Measurements from ENCODE around the gene STX8. TPM values are rescaled to one million over a fixed set of nuclear protein-coding genes. Genes with fewer than 3 reads are reported as not detected.
"Not testable (repeated sequence)": the region's sequence is repeated elsewhere in the genome, so short reads cannot be mapped to it uniquely, and the experiment has no call there.

STX8 gene
- total RNA-seq, 2 experiments from 2014 or later, result 84.8 to 91.7 TPM

DNA sequence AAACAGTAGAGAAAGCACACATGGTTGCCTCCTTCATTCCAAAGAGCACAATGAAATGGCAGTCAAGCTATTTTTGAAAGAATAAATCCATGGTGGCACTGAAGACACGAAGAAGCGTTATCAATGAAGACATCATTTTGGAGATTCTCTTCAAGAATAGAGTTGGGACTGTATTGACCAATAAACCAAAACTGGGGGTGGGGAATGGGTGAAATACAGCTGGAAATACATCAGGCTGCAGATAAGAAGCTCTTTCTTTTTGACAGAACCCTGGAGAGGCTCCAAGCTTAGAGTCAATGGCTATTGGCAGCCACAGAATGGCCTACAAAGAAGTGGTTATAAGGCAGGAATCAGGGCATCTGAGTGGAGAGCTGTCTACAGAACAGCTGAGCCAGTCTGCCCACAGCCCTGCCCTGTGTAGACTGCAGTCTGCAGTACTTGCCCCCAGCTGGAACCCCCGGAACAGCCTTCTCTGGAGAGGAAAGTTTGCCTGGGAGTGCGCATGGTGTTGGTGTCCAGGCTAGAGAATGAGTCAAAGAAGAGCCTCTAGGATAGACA lies 100.4 kb downstream of the STX8 start:
- H3K4me1 Mint-ChIP-seq, result peaks cover 11% of the 10 kb centered on the region

DNA sequence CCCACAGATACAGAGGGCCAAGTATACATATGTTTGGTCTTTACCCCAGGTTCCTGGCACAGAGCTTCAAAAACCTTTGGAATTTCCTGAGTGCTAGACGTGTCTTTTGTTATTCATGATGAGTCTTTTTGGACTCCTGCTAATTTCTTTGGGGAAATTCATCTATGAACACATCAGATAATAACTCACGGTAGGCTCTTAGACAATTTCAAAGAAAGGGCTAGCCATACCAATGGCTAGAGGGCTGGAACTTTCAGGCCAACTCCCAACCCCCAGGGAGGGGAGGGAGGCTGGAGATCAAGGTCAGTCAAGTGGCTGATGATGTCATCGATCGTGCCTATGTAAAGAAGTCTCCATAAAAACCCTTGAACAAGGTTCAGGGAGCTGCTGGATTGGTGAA lies 101.9 kb downstream of the STX8 start:
- Mint-ChIP-seq H3K9me3 (no peaks in the 10 kb centered on the region), H3K27ac (no peak overlapping the region), H3K36me3 (ENCODE audit: low read depth) (peaks cover 13% of the 10 kb centered on the region), H3K4me1 (peaks cover 26% of the 10 kb centered on the region), H3K4me3 (no peak overlapping the region), H3K27me3 (no peaks in the 10 kb centered on the region)
- POLR2A ChIA-PET, result no interaction called here
- DNase-seq, result no peak
- CTCF ChIA-PET, result no interaction called here

More for the DNA sequence above, 100.4 kb downstream of the STX8 start:
- POLR2A ChIA-PET, result no interaction called here
- DNase-seq, result no peak
- H3K27ac Mint-ChIP-seq, result no peak overlapping the region
- no peaks in the 10 kb centered on the region for H3K9me3 Mint-ChIP-seq
- H3K27me3 Mint-ChIP-seq, result no peaks in the 10 kb centered on the region
- H3K4me3 Mint-ChIP-seq, result no peak overlapping the region
- peaks cover 10% of the 10 kb centered on the region for H3K36me3 Mint-ChIP-seq (ENCODE audit: low read depth)
- CTCF ChIA-PET, result interaction anchor here (0.5 kb wide), 1 partner anchor 13 kb away, joined by 3 read pairs; no protein-coding TSS in a partner anchor

DNA sequence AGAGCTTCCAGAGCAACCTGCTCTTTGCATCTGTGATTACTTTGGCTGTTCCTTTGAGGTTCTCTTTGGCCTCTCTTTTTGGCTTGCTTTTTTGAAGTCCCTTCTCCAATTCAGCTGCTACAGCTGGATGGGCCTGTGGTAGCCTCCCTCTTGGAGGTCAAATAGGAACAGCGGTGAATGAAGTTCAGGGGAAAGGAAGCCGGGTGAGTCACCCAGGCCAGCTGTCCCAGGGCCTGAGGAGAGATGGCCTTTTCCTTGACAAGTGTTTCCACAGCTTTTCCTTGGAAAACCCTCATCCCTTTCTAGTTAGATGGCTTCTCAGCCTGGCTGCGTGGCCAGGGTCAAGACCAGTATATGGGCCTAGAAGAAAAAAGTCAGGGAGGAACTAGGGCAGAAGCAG lies 103.1 kb downstream of the STX8 start:
- H3K9me3 Mint-ChIP-seq, result no peaks in the 10 kb centered on the region

DNA sequence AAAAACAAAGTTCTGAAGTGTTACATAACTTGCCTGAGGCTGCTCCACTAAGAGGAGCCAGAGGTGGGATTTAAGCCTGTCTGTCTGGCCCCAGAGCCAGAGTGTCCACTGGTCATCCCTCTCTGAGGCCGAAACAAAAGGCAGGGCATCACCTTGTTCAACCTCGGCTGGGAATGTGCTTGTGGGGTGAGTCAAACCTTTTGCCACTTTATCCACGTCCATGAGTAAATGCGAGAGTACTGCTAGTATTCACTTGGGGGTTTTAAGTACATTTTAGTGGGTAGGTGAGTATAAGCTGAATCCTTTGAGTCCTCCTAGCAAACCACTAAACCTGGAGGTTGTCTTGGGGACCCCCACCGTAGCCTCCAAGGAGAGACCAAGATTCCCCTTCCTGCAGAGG lies 103.5 kb downstream of the STX8 start:
- H3K9me3 Mint-ChIP-seq, result no peaks in the 10 kb centered on the region
- peak overlapping the region; percentile 62 for H3K27ac Mint-ChIP-seq
- H3K4me1 Mint-ChIP-seq, result peaks cover 28% of the 10 kb centered on the region
- peaks cover 13% of the 10 kb centered on the region for H3K36me3 Mint-ChIP-seq (ENCODE audit: low read depth)
- H3K27me3 Mint-ChIP-seq, result no peaks in the 10 kb centered on the region
- H3K4me3 Mint-ChIP-seq, result no peak overlapping the region
- CTCF ChIA-PET, result no interaction called here
- DNase-seq, result no peak
- POLR2A ChIA-PET, result no interaction called here

More for the DNA sequence above, 103.1 kb downstream of the STX8 start:
- Mint-ChIP-seq H3K4me1 (peaks cover 28% of the 10 kb centered on the region), H3K27me3 (no peaks in the 10 kb centered on the region), H3K4me3 (no peak overlapping the region), H3K27ac (no peak overlapping the region), H3K36me3 (ENCODE audit: low read depth) (peaks cover 13% of the 10 kb centered on the region)
- CTCF ChIA-PET, result interaction anchor here (0.6 kb wide), 1 partner anchor 23 kb away, joined by 3 read pairs; no protein-coding TSS in a partner anchor
- POLR2A ChIA-PET, result no interaction called here
- DNase-seq, result no peak

DNA sequence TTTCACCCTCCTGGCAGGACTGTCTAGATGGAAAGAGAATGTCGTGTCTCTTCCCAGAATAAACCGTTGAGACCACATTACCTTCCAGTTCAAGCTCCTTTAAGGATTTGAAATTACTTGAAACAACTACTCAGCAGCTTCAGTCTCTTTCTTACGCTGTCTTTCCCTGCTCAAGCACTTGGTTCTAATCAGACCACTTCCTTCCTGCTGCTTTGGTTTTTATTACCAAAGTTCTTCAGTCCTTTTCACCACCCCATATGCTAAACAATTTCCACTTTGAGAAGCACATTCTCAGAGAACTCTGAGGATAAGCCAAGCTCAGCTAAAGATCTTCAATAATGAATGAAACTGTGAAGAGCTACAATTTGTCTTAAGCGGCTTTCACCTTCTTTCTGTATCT lies 105.4 kb downstream of the STX8 start:
- Mint-ChIP-seq H3K27me3 (no peaks in the 10 kb centered on the region), H3K4me3 (peak overlapping the region; percentile 27), H3K9me3 (no peaks in the 10 kb centered on the region), H3K36me3 (ENCODE audit: low read depth) (peaks cover 13% of the 10 kb centered on the region), H3K4me1 (peaks cover 28% of the 10 kb centered on the region), H3K27ac (peak overlapping the region; percentile 93)
- DNase-seq, result peak; percentile 47
- CTCF ChIA-PET, result interaction anchor here (1.4 kb wide), 1 partner anchor 9 kb away, joined by 3 read pairs; no protein-coding TSS in a partner anchor
- POLR2A ChIA-PET, result no interaction called here

DNA sequence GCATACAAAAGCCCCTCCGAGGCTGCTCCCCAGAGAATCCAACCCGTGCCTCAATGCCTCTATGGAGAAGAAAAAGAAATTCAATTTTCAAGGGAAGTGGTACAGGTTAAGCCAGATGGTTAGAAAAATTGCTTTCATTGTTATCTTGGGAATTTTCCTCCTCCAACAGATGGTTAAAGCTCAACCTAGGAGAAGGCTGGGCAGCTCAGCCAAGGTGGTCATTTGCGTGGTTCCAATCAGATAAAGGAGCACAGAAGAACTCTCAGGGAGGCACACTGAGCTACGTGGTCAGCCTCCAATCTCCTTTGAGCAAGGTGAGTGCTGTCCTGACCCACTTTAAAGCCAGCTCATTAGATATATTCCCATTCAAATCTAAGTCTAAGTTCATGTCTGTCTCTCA lies 106.7 kb downstream of the STX8 start:
- POLR2A ChIA-PET, result no interaction called here
- Mint-ChIP-seq H3K27ac (peak overlapping the region; percentile 93), H3K4me3 (no peak overlapping the region), H3K9me3 (no peaks in the 10 kb centered on the region), H3K4me1 (peaks cover 36% of the 10 kb centered on the region), H3K36me3 (ENCODE audit: low read depth) (peaks cover 13% of the 10 kb centered on the region), H3K27me3 (no peaks in the 10 kb centered on the region)
- CTCF ChIA-PET, result interaction anchor here (0.6 kb wide), 1 partner anchor 112 kb away, joined by 3 read pairs; no protein-coding TSS in a partner anchor
- no peak for DNase-seq

DNA sequence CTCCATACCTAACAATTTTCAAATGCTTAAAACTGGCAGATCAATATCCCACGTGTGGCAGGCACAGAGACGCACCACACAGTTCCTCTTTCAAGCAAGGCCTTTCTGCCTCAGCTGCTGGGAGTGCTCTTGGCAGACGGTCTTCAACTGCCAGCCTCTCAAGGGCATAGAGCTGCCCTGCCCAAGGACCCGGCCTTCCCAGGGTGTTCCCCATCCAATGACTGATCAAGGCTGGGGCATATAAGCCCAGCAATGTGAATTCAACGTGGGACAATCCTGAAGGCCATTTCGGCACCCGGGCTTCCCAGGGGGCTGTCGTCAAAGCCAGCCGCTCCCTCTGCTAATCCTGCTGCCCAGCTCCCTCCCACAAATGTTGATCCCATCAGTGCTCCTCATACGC lies 107.1 kb downstream of the STX8 start:
- ChIA-PET POLR2A (no interaction called here), CTCF (interaction anchor here (0.6 kb wide), 1 partner anchor 112 kb away, joined by 3 read pairs; no protein-coding TSS in a partner anchor)
- no peak overlapping the region for H3K4me3 Mint-ChIP-seq
- peaks cover 12% of the 10 kb centered on the region for H3K36me3 Mint-ChIP-seq (ENCODE audit: low read depth)
- H3K27me3 Mint-ChIP-seq, result no peaks in the 10 kb centered on the region
- no peaks in the 10 kb centered on the region for H3K9me3 Mint-ChIP-seq
- no peak for DNase-seq
- H3K27ac Mint-ChIP-seq, result peak overlapping the region; percentile 44
- H3K4me1 Mint-ChIP-seq, result peaks cover 36% of the 10 kb centered on the region

DNA sequence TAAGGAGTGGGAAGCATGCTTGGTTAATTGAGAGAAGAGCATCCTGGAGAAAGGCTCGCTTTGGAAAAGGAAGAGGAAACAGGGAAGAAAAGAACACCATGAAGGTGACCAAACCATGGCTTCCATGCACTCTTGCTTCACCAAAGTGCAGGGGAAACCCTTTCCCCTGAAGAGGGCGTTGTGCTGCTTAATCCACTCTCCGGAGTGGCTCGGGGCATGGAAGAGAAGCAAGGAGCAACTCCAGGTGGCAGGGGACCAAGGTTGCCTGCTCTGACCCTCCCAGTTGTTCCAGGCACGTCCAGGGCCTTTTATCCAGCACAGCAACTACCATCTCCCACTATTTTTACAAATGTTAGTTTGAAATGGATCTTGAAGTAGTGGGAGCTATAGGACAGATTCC lies 108.1 kb downstream of the STX8 start:
- ChIA-PET CTCF (no interaction called here), POLR2A (no interaction called here)
- Mint-ChIP-seq H3K4me1 (peaks cover 36% of the 10 kb centered on the region), H3K36me3 (ENCODE audit: low read depth) (peaks cover 12% of the 10 kb centered on the region), H3K27me3 (no peaks in the 10 kb centered on the region), H3K27ac (no peak overlapping the region), H3K4me3 (no peak overlapping the region), H3K9me3 (no peaks in the 10 kb centered on the region)
- DNase-seq, result no peak

DNA sequence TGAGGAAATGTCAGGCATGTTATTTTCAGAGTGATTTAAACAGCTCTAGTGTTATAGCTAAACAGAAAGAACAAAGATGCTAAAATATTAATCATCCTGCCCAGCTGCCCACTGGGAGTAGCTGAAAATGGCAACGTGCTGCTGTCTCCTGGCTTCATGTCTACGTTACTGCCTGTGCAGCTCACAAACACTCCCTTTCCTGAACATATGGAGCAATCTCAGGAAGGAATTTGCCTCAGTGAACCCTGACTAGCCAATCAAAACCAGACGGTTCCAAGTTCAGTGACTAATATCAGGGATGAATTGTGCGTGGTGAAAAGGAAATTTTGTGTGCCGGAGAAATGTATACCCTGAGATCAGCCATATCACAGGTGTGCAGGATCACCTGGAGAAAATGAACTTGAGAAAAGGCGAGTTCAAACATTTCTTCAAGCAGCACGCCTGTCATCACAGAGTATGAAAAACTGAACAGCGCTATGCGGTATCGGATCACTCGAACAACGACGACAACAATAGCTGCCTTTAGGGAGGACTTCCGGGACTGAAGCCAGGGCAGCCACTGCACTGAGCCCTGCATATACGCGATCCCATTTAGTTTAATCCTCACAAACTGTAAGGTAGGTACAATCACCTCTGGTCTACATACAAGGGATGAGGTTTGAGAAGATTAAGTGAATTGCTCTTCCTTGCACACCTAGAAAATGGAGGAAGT lies 110.3 kb downstream of the STX8 start:
- Mint-ChIP-seq H3K27me3 (no peaks in the 10 kb centered on the region), H3K36me3 (ENCODE audit: low read depth) (peaks cover 3% of the 10 kb centered on the region), H3K4me1 (peaks cover 27% of the 10 kb centered on the region), H3K27ac (no peak overlapping the region), H3K9me3 (no peaks in the 10 kb centered on the region), H3K4me3 (no peak overlapping the region)
- ChIA-PET CTCF (no interaction called here), POLR2A (interaction anchor here (0.6 kb wide), 1 partner anchor 28 kb away, joined by 9 read pairs; no protein-coding TSS in a partner anchor)
- no peak for DNase-seq

DNA sequence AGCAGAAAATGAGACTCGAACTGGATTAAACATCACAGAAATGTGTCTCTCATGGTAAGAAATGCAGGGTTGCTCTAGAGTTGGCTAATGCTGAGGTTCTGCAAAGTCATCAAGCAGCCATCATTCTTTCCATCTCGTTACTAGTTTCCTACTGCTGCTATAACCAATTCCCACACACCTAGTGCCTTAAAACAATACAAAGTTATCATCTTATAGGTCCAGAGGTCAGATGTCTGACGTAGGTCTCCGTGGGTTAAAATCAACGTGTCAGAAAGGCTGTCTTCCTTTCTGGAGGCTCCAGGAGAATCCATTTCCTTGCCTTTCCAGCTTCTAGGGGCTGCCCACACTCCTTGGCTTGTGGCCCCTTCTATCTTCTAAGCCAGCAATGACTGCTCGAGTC lies 118.6 kb downstream of the STX8 start:
- H3K27me3 Mint-ChIP-seq, result no peaks in the 10 kb centered on the region
- H3K9me3 Mint-ChIP-seq, result peaks cover 3% of the 10 kb centered on the region
- no peaks in the 10 kb centered on the region for H3K4me1 Mint-ChIP-seq
- DNase-seq, result no peak
- H3K36me3 Mint-ChIP-seq (ENCODE audit: low read depth), result no peaks in the 10 kb centered on the region
- no peak overlapping the region for H3K27ac Mint-ChIP-seq
- ChIA-PET POLR2A (no interaction called here), CTCF (no interaction called here)
- H3K4me3 Mint-ChIP-seq, result no peak overlapping the region

DNA sequence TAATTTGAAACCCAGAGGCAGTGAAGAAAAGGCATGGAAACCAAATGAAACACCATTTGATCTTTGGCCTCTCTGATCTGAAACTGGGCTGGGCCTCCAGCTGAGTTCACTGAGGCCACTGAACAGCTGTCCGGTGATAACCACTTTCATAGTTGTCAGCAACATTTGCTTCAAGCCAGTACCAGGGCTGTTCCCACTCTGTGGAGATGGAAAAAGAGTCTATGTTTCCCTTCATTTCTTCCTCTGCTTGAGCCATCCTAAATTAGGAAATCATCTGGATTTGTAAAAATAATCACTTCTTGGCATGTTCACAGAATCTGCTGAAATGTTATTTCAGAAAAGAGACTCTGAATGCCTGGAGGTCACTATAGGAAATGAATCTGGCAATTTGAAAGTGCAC lies 119.3 kb downstream of the STX8 start:
- H3K4me3 Mint-ChIP-seq, result no peak overlapping the region
- DNase-seq, result no peak
- H3K9me3 Mint-ChIP-seq, result peaks cover 3% of the 10 kb centered on the region
- POLR2A ChIA-PET, result no interaction called here
- H3K4me1 Mint-ChIP-seq, result no peaks in the 10 kb centered on the region
- CTCF ChIA-PET, result no interaction called here
- no peaks in the 10 kb centered on the region for H3K36me3 Mint-ChIP-seq (ENCODE audit: low read depth)
- no peak overlapping the region for H3K27ac Mint-ChIP-seq
- H3K27me3 Mint-ChIP-seq, result no peaks in the 10 kb centered on the region

DNA sequence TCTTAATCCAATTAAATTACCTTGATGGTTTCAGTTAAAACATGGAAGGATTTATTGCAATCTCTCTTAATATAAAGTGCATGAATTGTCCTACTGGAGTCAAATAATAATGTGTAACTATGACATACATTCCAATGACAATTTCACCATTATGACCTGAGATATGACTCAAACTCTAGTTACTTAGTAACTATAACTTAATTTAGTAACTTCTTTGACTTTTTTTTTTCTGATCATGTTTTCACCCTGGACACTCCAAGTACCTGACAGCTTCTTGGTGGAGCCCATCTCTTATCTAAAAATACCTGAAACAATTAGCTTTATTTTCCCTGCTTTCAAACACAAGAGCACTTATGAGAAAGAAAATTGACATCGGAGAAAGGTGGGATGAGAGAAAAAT lies 123.7 kb downstream of the STX8 start:
- Mint-ChIP-seq H3K4me3 (no peak overlapping the region), H3K27ac (no peak overlapping the region), H3K36me3 (ENCODE audit: low read depth) (no peaks in the 10 kb centered on the region), H3K4me1 (no peaks in the 10 kb centered on the region), H3K27me3 (no peaks in the 10 kb centered on the region), H3K9me3 (no peaks in the 10 kb centered on the region)
- ChIA-PET CTCF (interaction anchor here (1.1 to 1.8 kb wide), 2 partner anchors 7 to 12 kb away, joined by 3 to 4 read pairs; no protein-coding TSS in a partner anchor), POLR2A (no interaction called here)
- no peak for DNase-seq

DNA sequence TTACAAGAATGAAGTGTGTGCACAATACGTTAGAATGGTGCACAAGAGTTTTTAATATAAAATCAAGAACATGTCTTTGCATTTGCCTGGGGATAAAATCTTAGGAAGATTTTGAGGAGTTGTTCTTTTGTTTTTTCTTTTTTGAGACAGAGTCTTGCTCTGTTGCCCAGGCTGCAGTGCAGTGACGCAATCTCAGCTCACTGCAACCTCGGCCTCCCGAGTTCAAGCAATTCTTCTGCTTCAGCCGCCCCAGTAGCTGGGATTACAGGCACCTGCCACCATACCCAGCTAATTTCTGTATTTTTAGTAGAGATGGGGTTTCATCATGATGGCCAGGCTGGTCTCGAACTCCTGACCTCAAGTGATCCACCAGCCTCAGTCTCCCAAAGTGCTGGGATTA lies 128.3 kb downstream of the STX8 start:
- H3K9me3 Mint-ChIP-seq; H3K4me3 Mint-ChIP-seq; POLR2A ChIA-PET; DNase-seq; H3K36me3 Mint-ChIP-seq (ENCODE audit: low read depth); H3K27me3 Mint-ChIP-seq; CTCF ChIA-PET; H3K4me1 Mint-ChIP-seq; H3K27ac Mint-ChIP-seq: not testable (repeated sequence)
